B cell (primary cell): Measurements from ENCODE around the gene NUMBL. TPM values are rescaled to one million over a fixed set of nuclear protein-coding genes. Genes with fewer than 3 reads are reported as not detected.

Experiments
- ATAC-seq: fragments of 200-7000 bp; cut with Tn5 transposase; one replicate; pipeline ENCODE4 v1.10.0; 2021; ENCODE audit warnings: low read depth, mild to moderate bottlenecking, moderate number of reproducible peaks, moderate library complexity
- CTCF ChIA-PET: fragments of 350-600 bp; sonication (Branson Sonifier 250); formaldehyde crosslinking; loops from one replicate; lab custom pipeline; 2021; ENCODE audit warnings: antibody characterized with exemption, inconsistent platforms; lab: Charles Lee
- POLR2A ChIA-PET: fragments of 350-600 bp; sonication (Branson Sonifier 250); formaldehyde crosslinking; loops from one replicate; lab custom pipeline; 2021; ENCODE audit warnings: antibody characterized with exemption; lab: Charles Lee
- DNase-seq: peaks from one replicate; pipeline ENCODE4 v3.0.0; 2013
- H2AFZ ChIP-seq: 2 replicates; pipeline ENCODE4 v1.6.1; 2012; ENCODE audit warnings: mild to moderate bottlenecking, low read depth, low read length; ENCODE audit not compliant: insufficient read depth, poor library complexity, severe bottlenecking
- H3K27ac ChIP-seq, 2 donors: 1 replicate in 1 of 2; 2 replicates in 1 of 2; pipeline ENCODE4 v1.5.1; 2012 to 2013; ENCODE audit warnings: low read length in 2 of 2, mild to moderate bottlenecking in 2 of 2, moderate library complexity in 1 of 2
- H3K27me3 ChIP-seq, 4 experiments: fragments of 200-600 bp in 1 of 4; sonication (generic) in 1 of 4; replicated peaks in 1 of 4; 1 replicate in 2 of 4; 2 replicates in 2 of 4; pipeline versions ENCODE4 v1.6.1 to v1.7.0; 2013 to 2016; ENCODE audit warnings: low read length in 3 of 4, mild to moderate bottlenecking in 2 of 4, mixed read lengths in 1 of 4, moderate library complexity in 1 of 4; ENCODE audit not compliant: insufficient read depth in 4 of 4, control insufficient read depth in 3 of 4; ENCODE audit errors: control extremely low read depth in 1 of 4
- H3K36me3 ChIP-seq, 2 experiments: replicated peaks in 1 of 2; 1 replicate in 1 of 2; 2 replicates in 1 of 2; pipeline versions ENCODE4 v1.6.1 to v1.7.1; 2013; ENCODE audit warnings: low read length in 1 of 2; ENCODE audit not compliant: insufficient read depth in 2 of 2, control insufficient read depth in 1 of 2; ENCODE audit errors: control extremely low read depth in 1 of 2, extremely low read depth in 1 of 2
- H3K4me1 ChIP-seq, 2 donors: fragments of 200-600 bp in 1 of 2; sonication (generic) in 1 of 2; 1 replicate in 1 of 2; 2 replicates in 1 of 2; pipeline versions ENCODE4 v1.5.1 to v1.6.1; 2013 to 2017; ENCODE audit warnings: low read length in 2 of 2; ENCODE audit not compliant: control insufficient read depth in 2 of 2, insufficient read depth in 2 of 2
- H3K4me2 ChIP-seq: replicated peaks from 2 replicates; pipeline ENCODE3; 2012; ENCODE audit warnings: mild to moderate bottlenecking, low read depth, low read length; ENCODE audit not compliant: poor library complexity, severe bottlenecking
- H3K4me3 ChIP-seq, 5 experiments: fragments of 200-600 bp in 1 of 5; sonication (generic) in 1 of 5; 1 replicate in 3 of 5; 2 replicates in 2 of 5; pipeline versions ENCODE4 v1.5.1 to v1.7.0; 2011 to 2016; ENCODE audit warnings: low read length in 4 of 5, mild to moderate bottlenecking in 4 of 5, low read depth in 2 of 5, control low read depth in 1 of 5, moderate library complexity in 1 of 5; ENCODE audit not compliant: insufficient read depth in 1 of 5; ENCODE audit errors: control extremely low read depth in 1 of 5, extremely low read depth in 1 of 5
- H3K79me2 ChIP-seq: fragments of 200-600 bp; sonication (generic); one replicate; pipeline ENCODE4 v1.6.0; 2016; ENCODE audit warnings: low read length; ENCODE audit not compliant: control insufficient read depth, insufficient read depth
- H3K9ac ChIP-seq: fragments of 200-600 bp; sonication (generic); 2 replicates; pipeline ENCODE4 v1.6.1; 2017; ENCODE audit warnings: mild to moderate bottlenecking, low read length, moderate library complexity
- H3K9me3 ChIP-seq, 3 donors: one replicate each; pipeline versions ENCODE4 v1.6.1 to v1.7.1; 2013; ENCODE audit warnings: low read length in 2 of 3; ENCODE audit not compliant: control insufficient read depth in 2 of 3, insufficient read depth in 1 of 3; ENCODE audit errors: control extremely low read depth in 1 of 3
- H4K20me1 ChIP-seq: 2 replicates; pipeline ENCODE4 v1.6.0; 2012; ENCODE audit warnings: mild to moderate bottlenecking, low read length; ENCODE audit not compliant: insufficient read depth, control insufficient read depth, poor library complexity, severe bottlenecking
- H3K27ac Mint-ChIP-seq: one replicate; pipeline ENCODE4 v1.8.0; 2021; ENCODE audit warnings: mixed read lengths
- H3K27me3 Mint-ChIP-seq: one replicate; pipeline ENCODE4 v1.8.0; 2021; ENCODE audit warnings: mixed read lengths
- H3K4me1 Mint-ChIP-seq: one replicate; pipeline ENCODE4 v1.8.0; 2021; ENCODE audit warnings: mixed read lengths
- H3K4me3 Mint-ChIP-seq: one replicate; pipeline ENCODE4 v1.8.0; 2021; ENCODE audit warnings: mixed read lengths
- H3K9me3 Mint-ChIP-seq: one replicate; pipeline ENCODE4 v1.8.0; 2022; ENCODE audit warnings: mixed read lengths; ENCODE audit not compliant: insufficient read depth
- EZH2 ChIP-seq: IDR thresholded peaks from 2 replicates; pipeline ENCODE4 v1.6.1; 2012; ENCODE audit warnings: borderline replicate concordance, low read depth, mild to moderate bottlenecking, moderate library complexity, low read length; ENCODE audit not compliant: insufficient read depth, poor library complexity, severe bottlenecking
- WGBS: methylation state at CpG from one replicate; pipeline ENCODE4 v1.1.5; 2013; ENCODE audit warnings: missing lambda C conversion rate; ENCODE audit not compliant: insufficient coverage; 5-methylcytosine and 5-hydroxymethylcytosine counted together
- intact Hi-C: fragments of 100-400 bp; cut with micrococcal nuclease; formaldehyde crosslinking; loops from one replicate; pipeline ENCODE4 v1.10.0; 2022
- polyA plus RNA-seq: library from polyadenylated mRNA; depleted of rRNA; stranded (reverse); fragments of >200 nt; gene quantifications from 2 replicates; pipeline ENCODE4 v1.2.3, GENCODE V29; 2012
- total RNA-seq, 2 donors: library from RNA; stranded (reverse); fragments of 120-200 nt in 1 of 2; gene quantifications; 1 replicate in 1 of 2; 2 replicates in 1 of 2; pipeline versions ENCODE4 v1.2.3 to v1.2.4, GENCODE V29; 2013 to 2022

The NUMBL gene
- total and polyA plus RNA-seq, 2 donors (not counting 1 experiment from before 2014, with no cell fraction given) = 7.8 to 21.8 TPM

- Histone ChIP-seq H3K36me3 (peaks cover 8 to 68% of the 10 kb centered on the region in 2 experiments), H3K4me1 (no peaks in the 10 kb centered on the region), H3K4me3 (no peak overlapping the region), H3K4me2 (no peak overlapping the region), H3K27ac (no peak overlapping the region), H3K27me3 (no peaks in the 10 kb centered on the region), H3K9me3 (no peaks in the 10 kb centered on the region), H4K20me1 (peaks cover 11% of the 10 kb centered on the region), H3K9ac (no peak overlapping the region), H3K79me2 (peaks cover 11% of the 10 kb centered on the region), H2AFZ (no peak overlapping the region)
- H3K4me3 Mint-ChIP-seq = no peak overlapping the region
- no peak overlapping the region for H3K27ac Mint-ChIP-seq
- POLR2A ChIA-PET = no interaction called here
- H3K4me1 Mint-ChIP-seq = peaks cover 2% of the 10 kb centered on the region
- TF ChIP-seq EZH2 = no peak
- intact Hi-C loops = no loop called here
- H3K9me3 Mint-ChIP-seq = no peaks in the 10 kb centered on the region
- 100% methylated on average over 3 of the region's 7 CpGs for WGBS
- ATAC-seq (no peak), DNase-seq (no peak)
- H3K27me3 Mint-ChIP-seq = no peaks in the 10 kb centered on the region
- CTCF ChIA-PET = no interaction called here
Measured at GRCh38 chr19:40707615-40708014, 17.2 kb upstream of the NUMBL start.

DNA sequence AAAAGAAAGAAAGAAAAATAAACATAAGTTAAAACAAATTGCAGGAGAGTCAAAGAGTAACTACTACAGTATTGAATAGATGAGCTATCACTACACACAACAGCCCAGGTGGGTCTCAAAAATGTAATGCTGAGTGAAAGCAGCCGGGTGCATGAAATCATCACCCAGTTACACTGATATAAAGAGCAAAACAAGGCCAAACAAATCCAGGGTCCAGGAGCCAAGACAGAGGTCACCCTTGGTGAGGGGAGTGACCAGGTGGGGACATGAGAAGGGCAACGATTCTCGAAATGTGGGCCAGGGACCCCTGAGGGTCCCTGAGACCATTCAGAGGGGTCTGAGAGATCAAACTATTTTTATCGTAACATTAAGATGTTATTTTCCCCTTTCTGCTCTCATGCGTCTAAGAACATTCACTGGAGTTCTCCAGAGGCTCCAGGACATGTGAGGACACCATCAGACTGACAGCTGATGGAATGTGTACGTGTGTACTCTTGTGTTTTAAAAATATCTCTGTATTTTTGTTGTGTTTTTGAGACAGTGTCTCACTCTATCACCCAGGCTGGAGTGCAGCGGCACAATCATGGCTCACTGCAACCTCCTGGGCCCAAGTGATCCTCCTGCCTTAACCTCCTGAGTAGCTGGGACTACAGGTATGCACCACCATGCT is 15.6 kb upstream of the NUMBL start:
- Histone ChIP-seq H3K4me2 (no peak overlapping the region), H3K27me3 (no peaks in the 10 kb centered on the region), H3K4me1 (no peaks in the 10 kb centered on the region), H3K36me3 (peaks cover 13 to 75% of the 10 kb centered on the region in 2 experiments), H4K20me1 (peaks cover 11% of the 10 kb centered on the region), H2AFZ (no peak overlapping the region), H3K27ac (no peak overlapping the region), H3K79me2 (peaks cover 11% of the 10 kb centered on the region), H3K9ac (no peak overlapping the region), H3K9me3 (no peaks in the 10 kb centered on the region), H3K4me3 (no peak overlapping the region)
- H3K27me3 Mint-ChIP-seq = no peaks in the 10 kb centered on the region
- 100% methylated on average over 5 of the region's 7 CpGs for WGBS
- H3K27ac Mint-ChIP-seq = no peak overlapping the region
- TF ChIP-seq EZH2 = no peak
- H3K4me3 Mint-ChIP-seq = no peak overlapping the region
- ChIA-PET CTCF (interaction anchor here (1.2 kb wide), 1 partner anchor 19 kb away, joined by 3 read pairs; no protein-coding TSS in a partner anchor), POLR2A (no interaction called here)
- no peaks in the 10 kb centered on the region for H3K9me3 Mint-ChIP-seq
- no peak for DNase-seq
- intact Hi-C loops = no loop called here
- peaks cover 2% of the 10 kb centered on the region for H3K4me1 Mint-ChIP-seq
- no peak for ATAC-seq
